CD4-positive, alpha-beta T cell treated with Interleukin-15 for 1 hour (primary cell): Measurements from ENCODE around the gene C22orf15.

Experiments used
- DNase-seq: peaks from one replicate; pipeline ENCODE4 v3.0.0-alpha.2; 2020

Gene C22orf15

DNA sequence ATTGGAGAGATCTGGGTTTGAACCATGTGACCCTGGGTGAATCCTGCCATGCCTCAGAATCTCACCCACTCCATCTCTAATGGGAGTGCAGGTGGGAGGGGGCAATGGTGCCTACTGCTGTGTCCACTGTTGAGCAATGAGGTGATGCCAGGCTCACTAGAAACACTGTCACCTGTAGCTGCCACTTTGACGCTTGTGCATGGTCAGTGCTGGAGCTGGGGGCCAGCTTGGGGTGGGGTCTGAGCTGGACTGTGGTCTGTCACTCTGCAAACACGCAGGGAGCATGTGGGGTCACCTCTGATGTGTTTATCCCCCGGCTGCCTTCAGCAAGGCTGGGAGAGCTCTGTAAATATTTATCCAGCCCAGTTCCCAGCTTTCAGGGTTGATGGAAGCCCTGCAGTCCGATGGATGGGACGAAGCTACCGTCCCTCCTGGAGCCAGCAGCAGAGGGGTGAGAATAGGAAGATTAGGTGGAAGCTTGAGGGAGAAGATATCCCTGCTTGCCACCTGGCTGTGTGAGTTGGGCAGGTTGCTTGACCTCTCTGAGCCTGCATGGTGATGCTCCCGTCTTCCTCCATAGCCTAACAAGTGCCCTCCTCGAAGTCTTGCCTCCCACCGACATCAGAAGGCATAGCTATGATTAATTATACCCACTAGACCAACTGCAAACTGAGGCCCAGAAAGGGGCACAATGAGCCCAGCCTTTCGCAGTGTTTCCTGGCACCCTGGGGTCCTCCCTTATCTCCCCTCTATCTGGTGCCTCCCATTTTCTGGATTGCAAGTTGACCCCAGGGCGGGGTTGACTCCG is 11.5 kb downstream of the C22orf15 start:
- DNase-seq = no peak

DNA sequence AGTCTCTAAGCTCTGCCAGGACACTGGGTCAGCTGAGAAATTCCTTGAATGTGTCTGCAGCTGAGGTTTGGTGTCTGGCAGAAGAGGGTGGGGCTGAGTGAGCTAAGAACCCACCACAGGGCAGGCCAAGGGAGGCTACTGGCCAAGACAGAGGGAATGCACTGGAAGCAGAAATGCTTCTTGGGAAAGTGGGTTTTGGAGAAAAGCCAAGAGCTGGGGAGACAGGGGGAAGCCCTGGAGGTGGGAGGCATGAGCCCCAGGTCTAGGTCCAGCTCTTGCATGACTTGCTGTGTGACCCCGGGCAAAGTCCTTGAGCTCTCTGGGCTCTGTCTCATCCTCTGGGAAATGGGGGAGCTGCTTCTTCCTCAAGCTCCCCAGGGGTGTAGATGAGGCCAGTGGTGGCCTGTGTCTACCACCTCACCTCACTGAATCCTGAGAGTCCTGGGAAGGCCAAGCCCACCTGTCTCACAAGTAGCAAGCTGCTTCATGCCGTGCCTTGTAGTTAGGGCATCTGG is 12.2 kb downstream of the C22orf15 start:
- DNase-seq = no peak

DNA sequence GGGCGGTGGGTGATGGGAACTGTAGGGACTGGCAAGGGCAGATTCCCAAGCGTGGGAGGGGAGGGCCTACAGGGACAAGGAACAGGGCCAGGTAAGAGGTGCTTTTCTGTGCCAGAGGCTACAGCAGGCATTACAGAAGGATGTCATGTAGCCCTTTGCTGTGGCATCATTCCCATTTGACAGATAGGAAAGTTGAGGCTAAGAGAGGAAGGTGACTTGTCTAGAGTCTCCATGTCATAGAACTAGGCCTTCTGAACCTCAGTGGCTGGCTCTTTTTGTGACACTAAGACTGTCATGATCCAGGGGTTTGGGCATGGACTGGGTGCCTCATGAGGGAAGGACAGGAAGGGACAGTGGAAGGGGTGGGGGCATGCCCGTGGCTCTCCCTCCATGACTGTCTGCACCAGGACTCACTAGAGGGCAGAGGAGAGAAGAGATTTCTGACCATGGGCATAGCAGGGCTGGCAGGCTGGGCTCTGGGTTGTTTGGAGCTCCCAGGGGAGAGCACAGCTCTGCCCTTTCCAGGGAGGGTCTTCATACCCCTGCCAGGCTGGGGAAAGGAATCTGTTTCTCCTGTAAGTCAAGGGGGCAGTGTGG is 13.1 kb downstream of the C22orf15 start:
- DNase-seq = no peak

DNA sequence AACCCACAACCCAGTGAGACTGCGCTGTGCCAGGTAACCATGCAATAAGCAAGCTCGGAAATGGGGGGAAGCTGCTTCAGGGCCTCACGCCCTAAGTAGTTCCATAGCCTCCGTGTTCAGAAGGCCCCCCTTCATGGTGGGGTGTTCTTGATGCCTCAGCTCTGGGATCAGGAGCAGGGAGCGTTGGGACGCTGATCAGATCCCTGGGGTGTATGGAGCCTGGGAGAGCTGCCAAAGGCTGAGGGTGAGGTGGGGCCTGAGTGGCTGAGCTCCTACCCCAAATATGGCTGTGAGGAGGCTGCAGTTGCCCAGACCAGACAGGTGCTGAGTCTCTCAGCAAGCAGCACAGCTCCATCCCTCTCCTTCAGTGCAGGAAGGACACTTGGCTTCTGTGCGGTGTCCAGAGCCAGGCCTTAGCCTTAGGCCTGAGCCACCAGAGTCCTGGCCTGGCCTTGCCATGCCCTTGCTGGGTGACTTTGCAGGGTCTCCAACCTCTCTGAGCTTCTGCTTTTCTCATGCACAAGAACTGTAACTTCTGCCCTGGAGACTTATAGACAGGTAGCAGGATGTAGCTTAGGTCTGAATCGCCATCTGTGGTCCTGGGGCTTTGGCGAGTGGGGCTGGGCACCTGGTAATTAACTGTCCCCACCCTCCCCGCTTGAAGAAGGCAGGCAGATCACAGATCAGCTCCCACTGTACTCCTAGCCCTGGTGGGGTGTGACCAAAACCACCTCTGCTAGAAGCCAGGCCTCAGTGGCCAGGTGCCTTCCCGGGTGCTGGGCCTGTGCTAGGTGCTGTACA is 15.2 kb downstream of the C22orf15 start:
- DNase-seq = no peak

DNA sequence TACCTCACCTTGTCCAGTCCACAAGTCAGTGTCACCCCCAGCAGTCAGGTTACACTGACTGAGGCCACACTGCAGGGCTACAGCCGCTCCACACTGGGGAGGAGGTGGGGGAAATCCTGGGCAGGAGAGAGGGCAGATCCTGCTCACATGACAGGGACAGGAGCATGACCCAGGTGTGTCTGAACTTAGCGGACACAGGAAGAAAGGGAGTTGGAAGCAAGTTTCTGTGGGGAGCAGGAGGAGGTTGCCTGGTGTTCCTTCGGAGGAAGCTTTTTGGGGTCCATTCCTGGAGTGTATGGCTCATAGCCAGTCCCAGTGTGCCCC is 15.7 kb downstream of the C22orf15 start:
- DNase-seq = no peak

DNA sequence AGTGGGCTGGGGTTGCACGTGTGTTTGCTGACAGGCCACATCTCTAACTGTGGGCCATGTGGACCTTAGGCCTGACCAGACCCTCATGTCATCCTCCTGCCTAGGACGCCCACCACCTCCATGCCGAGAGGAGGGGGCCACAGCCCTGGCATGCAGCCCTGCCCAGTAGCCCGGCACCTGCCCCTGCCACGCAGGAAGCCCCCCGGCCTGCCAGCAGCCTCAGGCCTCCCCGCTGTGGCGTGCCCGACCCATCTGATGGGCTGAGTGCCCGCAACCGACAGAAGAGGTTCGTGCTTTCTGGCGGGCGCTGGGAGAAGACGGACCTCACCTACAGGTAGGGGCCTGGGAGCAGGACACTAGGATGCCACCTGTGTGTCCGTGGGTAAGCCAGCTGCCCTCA is 16.3 kb downstream of the C22orf15 start:
- DNase-seq = no peak

DNA sequence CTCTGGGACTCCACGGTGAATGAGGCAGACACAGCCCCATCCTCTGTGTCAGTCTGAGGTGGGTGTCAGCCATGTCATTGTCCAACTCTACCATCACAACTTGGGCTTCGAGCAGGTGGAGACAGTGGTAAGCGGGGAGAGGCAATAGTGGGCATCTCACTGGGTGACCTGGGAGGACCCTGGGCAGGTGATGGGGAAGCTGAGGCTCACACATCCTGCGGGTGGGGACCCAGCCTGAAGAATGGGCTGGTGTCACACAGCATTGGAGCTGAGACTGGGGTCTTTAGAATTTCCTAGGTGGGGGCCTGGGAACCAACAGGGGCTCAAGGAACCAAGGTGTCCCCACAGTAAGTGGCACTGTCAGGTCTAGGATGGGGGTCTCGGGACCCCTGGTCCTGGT is 16.9 kb downstream of the C22orf15 start:
- no peak for DNase-seq

DNA sequence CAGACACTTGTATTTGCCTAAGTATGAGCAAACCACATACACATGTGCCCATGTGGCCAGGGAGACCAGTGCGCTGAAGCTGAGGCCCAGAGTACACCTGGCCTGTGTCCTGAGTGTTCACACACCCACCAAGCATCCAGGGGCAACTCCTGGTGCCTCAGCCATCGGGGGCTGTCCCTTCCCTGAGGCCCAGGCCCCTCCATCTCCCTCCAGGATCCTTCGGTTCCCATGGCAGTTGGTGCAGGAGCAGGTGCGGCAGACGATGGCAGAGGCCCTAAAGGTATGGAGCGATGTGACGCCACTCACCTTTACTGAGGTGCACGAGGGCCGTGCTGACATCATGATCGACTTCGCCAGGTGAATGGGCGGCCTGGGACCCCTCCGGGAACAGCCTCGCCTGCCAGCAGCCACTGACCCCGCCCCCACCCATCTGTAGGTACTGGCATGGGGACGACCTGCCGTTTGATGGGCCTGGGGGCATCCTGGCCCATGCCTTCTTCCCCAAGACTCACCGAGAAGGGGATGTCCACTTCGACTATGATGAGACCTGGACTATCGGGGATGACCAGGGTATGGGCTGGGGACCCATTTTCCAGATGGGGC is 17.5 kb downstream of the C22orf15 start:
- DNase-seq = no peak

DNA sequence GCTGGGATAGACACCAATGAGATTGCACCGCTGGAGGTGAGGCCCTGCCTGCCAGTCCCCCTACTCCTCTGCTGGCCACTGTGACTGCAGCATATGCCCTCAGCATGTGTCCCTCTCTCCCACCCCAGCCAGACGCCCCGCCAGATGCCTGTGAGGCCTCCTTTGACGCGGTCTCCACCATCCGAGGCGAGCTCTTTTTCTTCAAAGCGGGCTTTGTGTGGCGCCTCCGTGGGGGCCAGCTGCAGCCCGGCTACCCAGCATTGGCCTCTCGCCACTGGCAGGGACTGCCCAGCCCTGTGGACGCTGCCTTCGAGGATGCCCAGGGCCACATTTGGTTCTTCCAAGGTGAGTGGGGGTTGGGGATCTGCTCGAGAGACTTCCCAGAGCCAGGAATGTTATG is 18.3 kb downstream of the C22orf15 start:
- DNase-seq = no peak

DNA sequence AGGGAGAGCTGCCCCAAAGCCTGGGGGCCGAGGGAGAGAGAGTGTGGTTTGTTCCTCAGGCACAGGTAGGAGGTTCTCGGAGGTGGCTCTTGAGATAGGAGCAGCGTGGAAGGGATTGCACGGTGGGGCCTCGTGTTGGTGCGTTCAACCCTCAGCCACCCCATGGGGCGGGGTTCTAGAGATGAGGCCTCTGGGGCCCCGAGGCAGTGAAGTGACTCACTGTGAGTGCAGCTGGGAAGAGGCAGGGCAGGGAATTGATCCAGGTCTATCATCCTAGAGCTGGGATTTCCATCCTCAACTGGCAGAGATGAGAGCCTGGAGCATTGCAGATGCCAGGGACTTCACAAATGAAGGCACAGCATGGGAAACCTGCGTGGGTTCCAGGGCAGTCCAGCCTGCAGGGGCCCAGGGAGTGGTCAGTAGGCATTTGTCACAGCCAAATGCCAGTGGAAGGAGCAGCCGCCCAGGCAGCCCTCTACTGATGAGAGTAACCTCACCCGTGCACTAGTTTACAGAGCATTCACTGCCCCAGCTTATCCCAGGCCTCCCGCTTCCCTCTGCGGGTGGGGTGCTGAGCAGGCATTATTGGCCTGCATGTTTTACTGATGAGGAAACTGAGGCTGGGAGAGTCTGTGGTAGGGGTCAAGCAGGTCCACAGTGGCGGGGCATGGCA is 18.9 kb downstream of the C22orf15 start:
- no peak for DNase-seq

DNA sequence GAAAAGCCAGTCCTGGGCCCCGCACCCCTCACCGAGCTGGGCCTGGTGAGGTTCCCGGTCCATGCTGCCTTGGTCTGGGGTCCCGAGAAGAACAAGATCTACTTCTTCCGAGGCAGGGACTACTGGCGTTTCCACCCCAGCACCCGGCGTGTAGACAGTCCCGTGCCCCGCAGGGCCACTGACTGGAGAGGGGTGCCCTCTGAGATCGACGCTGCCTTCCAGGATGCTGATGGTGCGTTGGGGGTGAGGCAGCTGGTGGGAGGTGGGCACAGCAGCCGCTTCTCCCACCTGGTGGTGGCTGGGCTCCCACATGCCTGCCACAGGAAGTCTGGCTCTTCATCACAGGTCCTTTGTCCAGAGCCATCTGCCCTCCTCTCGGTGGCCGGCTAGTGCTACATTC is 19.5 kb downstream of the C22orf15 start:
- DNase-seq = no peak

DNA sequence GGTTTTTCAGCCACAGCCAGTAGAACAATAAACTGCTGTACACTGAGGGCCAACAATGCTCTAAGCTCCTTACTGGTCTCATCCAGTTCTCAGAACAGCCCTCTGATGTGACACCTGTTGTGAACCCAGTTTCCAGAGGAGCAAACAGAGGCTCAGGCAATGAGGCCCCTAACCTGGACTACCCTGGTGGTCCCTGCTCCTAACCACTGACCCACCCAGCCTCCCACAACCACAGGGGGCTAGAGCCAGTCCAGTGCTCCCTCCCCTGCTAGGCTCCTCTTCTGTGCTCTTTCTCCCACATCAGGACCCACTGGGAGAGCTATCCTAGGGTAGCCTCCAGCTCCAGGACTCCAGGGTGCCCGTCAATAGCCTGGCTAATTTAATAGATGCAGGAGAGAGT is 19.9 kb downstream of the C22orf15 start:
- no peak for DNase-seq

DNA sequence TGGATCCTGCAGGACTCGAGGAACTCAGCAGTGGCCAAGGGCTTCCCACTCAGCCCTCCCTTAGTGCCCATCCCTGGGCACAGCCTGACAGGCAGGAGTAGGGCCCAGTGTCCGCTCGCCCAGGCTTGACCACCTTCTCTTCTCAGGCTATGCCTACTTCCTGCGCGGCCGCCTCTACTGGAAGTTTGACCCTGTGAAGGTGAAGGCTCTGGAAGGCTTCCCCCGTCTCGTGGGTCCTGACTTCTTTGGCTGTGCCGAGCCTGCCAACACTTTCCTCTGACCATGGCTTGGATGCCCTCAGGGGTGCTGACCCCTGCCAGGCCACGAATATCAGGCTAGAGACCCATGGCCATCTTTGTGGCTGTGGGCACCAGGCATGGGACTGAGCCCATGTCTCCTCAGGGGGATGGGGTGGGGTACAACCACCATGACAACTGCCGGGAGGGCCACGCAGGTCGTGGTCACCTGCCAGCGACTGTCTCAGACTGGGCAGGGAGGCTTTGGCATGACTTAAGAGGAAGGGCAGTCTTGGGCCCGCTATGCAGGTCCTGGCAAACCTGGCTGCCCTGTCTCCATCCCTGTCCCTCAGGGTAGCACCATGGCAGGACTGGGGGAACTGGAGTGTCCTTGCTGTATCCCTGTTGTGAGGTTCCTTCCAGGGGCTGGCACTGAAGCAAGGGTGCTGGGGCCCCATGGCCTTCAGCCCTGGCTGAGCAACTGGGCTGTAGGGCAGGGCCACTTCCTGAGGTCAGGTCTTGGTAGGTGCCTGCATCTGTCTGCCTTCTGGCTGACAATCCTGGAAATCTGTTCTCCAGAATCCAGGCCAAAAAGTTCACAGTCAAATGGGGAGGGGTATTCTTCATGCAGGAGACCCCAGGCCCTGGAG is 20.7 kb downstream of the C22orf15 start:
- DNase-seq = no peak

DNA sequence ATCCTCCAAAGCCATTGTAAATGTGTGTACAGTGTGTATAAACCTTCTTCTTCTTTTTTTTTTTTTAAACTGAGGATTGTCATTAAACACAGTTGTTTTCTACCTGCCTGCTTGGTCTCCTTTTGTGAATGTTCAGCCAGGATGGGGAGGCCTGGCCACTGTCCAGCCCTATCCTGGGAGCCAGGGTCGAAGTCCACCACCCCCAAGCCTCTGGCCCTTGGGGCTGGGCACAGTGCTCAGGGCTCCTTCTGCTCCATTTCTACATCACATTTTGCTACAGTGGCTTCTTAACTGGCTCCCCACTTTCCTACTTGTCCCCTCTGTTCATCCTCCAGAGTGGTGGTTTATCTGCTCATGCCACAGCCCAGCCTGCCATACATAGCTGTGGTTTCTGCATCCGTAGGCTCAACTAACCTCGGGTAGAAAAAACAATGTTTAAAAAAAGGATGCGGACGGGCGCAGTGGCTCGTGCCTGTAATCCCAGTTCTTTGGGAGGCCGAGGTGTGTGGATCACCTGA is 21.5 kb downstream of the C22orf15 start:
- DNase-seq = no peak

DNA sequence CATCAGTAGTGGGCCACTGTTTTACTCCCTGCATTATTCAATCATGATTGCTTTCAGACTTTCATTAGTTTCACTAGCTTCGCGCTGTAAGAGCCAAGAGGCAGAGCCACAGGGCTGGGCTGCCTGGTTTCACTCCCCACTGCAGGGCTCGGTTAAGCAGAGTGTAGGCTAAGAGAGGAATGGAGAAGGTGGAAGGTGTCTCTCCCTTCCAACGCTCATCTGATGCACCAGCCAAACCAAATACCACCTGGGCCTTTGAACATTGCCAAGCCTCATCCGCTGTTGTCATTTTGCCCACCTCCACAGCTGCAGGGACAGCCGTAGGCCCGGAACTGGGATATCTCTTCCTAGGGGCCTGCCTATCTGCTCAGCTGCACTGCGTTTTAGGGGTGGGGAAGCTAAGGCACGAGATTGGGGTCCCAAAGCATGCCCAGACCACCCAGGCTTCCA is 23.5 kb downstream of the C22orf15 start:
- no peak for DNase-seq

DNA sequence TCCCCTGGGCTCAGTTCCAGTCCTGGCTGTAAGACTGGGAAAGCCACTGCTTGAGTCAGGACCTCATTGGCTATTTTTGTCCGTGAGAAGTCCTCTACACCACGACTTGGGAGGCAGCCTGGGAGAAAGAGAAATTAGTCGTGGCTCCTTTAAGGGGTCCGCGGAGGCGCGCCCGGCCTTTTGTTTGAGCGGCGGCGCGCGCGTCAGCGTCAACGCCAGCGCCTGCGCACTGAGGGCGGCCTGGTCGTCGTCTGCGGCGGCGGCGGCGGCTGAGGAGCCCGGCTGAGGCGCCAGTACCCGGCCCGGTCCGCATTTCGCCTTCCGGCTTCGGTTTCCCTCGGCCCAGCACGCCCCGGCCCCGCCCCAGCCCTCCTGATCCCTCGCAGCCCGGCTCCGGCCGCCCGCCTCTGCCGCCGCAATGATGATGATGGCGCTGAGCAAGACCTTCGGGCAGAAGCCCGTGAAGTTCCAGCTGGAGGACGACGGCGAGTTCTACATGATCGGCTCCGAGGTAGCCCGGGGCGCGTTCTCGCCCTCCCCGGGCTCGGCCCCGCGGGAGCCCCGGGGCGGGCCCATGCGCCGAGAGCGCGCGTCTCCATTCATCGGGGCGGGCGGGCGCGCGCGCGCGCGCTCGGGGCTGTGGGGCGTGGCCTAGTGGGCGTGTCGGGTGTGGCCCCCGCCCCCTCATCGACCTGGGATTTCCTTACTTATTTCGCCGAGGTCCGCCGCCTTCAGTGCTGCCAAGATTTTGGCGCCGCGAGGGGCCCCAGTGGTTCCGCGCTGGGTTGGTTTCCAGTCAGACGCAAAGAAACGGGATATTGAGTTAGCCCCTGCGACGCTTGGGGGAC is 24.2 kb downstream of the C22orf15 start, which contains the start of gene SMARCB1:
SMARCB1 (plus strand) TSS at position 215 of the 848 bp plus-strand sequence; CDS start at position 419, 204 bp downstream.
- DNase-seq = peak; percentile 88

DNA sequence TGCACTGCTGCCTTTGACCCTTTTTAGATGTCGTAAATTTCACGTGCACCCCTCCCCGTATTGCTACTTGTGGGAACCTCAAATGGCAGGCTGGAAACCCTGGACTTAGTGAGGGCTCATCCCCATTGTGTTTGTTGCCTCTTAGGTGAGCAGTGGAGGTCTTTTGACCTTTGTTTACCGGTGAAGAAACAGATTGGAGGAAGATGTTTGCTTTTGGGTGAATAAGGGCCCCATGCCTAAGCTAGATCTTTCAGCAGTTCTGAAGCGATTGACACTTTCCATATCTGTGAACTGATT is 24.8 kb downstream of the C22orf15 start:
- no peak for DNase-seq

DNA sequence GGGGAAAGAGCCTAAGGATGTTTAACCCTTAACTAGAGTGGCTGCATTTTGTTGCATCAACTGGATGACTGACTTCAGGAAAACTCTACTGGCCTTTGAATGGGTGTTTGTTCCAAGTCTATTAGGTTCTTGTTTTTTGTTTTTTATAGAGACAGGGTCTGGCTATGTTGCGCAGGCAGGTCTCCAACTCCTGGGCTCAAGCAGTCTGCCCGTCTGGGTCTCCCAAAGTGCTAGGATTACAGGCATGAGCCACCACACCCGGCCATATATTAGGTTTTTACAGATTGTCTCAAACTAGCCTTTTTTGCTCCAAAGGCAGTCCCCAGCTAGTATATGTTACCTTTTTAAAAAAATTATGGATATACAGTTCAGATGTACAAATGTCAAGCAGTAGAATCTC is 25.1 kb downstream of the C22orf15 start:
- no peak for DNase-seq

DNA sequence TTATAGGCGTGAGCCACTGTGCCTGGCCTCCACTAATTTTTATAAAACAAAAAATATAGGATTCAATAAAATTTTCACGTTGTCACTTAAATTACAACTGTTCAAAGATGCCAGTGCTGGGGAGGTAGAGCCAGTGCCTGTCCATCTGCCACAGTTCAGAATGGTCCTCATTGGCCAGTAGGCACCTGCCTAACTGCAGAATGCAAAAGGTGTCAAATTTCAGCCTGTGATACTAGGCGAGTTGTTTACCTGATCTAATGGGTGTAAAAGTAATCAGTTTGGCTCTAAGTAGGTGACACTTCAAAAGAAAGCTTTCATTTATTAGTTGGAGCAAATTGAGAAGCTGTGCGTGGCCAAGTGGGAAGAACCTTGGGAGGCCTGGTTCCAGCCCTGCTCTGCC is 26.3 kb downstream of the C22orf15 start:
- no peak for DNase-seq

DNA sequence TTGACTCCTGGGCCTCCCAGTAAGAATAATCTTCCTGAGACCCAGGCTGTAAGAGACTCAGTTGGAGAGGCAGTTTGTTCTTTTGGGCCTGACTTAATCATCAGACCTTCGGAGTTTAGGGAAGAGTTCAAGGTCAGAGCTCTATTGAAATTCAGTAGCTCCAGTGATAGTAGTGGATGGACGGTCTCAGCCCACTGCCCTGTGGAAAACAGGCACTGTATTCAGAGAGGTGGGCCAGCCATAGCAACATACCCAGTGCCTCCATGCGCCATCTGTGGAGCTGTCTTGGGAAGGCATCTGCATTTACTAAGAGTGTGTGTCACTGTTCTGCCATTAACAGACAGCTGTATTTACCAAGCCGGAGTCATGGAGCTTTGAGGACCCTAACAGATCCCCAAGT is 26.8 kb downstream of the C22orf15 start:
- no peak for DNase-seq
